Skeletal muscle tissue (tissue), 4 donors: ENCODE data around the gene THRAP3. TPM values are rescaled to one million over a fixed set of nuclear protein-coding genes. Genes with fewer than 3 reads are reported as not detected.
"Not testable (repeated sequence)": the region's sequence is repeated elsewhere in the genome, so short reads cannot be mapped to it uniquely, and the experiment has no call there.

Source experiments
- H3K27ac ChIP-seq: one replicate; pipeline ENCODE4 v1.7.0; 2013; ENCODE audit warnings: mild to moderate bottlenecking, low read depth, low read length, inconsistent platforms
- H3K27me3 ChIP-seq, 3 donors: one replicate each; pipeline ENCODE4 v1.7.0; 2013; ENCODE audit warnings: low read length in 3 of 3; ENCODE audit not compliant: control insufficient read depth in 3 of 3, insufficient read depth in 3 of 3
- H3K36me3 ChIP-seq, 3 donors: one replicate each; pipeline ENCODE4 v1.7.0; 2013; ENCODE audit warnings: low read length in 3 of 3; ENCODE audit not compliant: control insufficient read depth in 3 of 3, insufficient read depth in 3 of 3
- H3K4me1 ChIP-seq, 3 donors: one replicate each; pipeline ENCODE4 v1.7.0; 2013; ENCODE audit warnings: low read length in 3 of 3, mild to moderate bottlenecking in 3 of 3; ENCODE audit not compliant: control insufficient read depth in 3 of 3, insufficient read depth in 3 of 3
- H3K4me3 ChIP-seq, 3 donors: one replicate each; pipeline ENCODE4 v1.7.0; 2013; ENCODE audit warnings: low read length in 3 of 3
- H3K9ac ChIP-seq, 3 donors: one replicate each; pipeline ENCODE4 v1.7.0; 2013; ENCODE audit warnings: low read length in 3 of 3, mild to moderate bottlenecking in 3 of 3, moderate library complexity in 2 of 3, low read depth in 1 of 3
- H3K9me3 ChIP-seq, 3 donors: one replicate each; pipeline ENCODE4 v1.7.0; 2013; ENCODE audit warnings: low read length in 3 of 3; ENCODE audit not compliant: control insufficient read depth in 3 of 3
- total RNA-seq: library from RNA; depleted of rRNA; stranded (reverse); fragments of >200 nt; gene quantifications from one replicate; pipeline ENCODE4 v1.2.3, GENCODE V29; 2014
- donor health status: Osteomylitis.

THRAP3 gene
- total RNA-seq, 1 donor from 2014 or later = 51.7 TPM

- peaks cover 15 to 36% (median 17%) of the 10 kb centered on the region in 3 donors for H3K4me1 ChIP-seq
- H3K9ac ChIP-seq = no peak overlapping the region
- H3K4me3 ChIP-seq = no peak overlapping the region
- H3K9me3 ChIP-seq = no peaks in the 10 kb centered on the region
- no peak overlapping the region for H3K27ac ChIP-seq
- no peaks in the 10 kb centered on the region for H3K36me3 ChIP-seq
- no peaks in the 10 kb centered on the region for H3K27me3 ChIP-seq
Observed at GRCh38 chr1:36206323-36206858, 17.9 kb upstream of the THRAP3 start.

DNA sequence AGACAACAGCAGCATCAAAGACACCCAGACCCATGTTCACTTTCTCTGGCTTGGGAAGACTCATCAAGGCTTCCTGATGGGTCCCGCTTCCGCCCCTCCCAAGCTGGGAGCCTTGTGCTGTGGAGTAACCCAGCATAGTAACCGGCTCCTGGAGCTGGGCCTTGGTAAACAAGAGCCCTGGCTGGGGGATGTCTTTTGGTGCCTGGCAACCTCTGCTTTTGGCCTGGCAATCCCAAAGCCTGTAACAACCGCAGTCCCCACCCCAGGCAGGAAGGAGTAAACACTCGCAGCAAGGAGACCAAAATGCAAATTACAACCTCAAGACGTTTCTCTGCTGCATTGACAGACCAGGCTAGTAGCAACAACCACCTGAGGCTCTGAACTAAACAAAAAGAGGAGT, 16.9 kb upstream of the THRAP3 start:
- Histone ChIP-seq H3K4me3 (peak overlapping the region in 1 of 3 donors; percentile 35), H3K9me3 (no peaks in the 10 kb centered on the region), H3K4me1 (peaks cover 15 to 36% (median 17%) of the 10 kb centered on the region in 3 donors), H3K36me3 (no peaks in the 10 kb centered on the region), H3K27me3 (no peaks in the 10 kb centered on the region), H3K27ac (peak overlapping the region; percentile 10), H3K9ac (peak overlapping the region in 2 of 3 donors; percentile 16 to 33)

- Histone ChIP-seq H3K27me3 (no peaks in the 10 kb centered on the region), H3K36me3 (no peaks in the 10 kb centered on the region), H3K9me3 (no peaks in the 10 kb centered on the region), H3K27ac (peak overlapping the region; percentile 19), H3K4me3 (no peak overlapping the region), H3K9ac (no peak overlapping the region), H3K4me1 (peaks cover 10 to 29% (median 11%) of the 10 kb centered on the region in 3 donors)
Observed at GRCh38 chr1:36208978-36209703, 15.1 kb upstream of the THRAP3 start.

DNA sequence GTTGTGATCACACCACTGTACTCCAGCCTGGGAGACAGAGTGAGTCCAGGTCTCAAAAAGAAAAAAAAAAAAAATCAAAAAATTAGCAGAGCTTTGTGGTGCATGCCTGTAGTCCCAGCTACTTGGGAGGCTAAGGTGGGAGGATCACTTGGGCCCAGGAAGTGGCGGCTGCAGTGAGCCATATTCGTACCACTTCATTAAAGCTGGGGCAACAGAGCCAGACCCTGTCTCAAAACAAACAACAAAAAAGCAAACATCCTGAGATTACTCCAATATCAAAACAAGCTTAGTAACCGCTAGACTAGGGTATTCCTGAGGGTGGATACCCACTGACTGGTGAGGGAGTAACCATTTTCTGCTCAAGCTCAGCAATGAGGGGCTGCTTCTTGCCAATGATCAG, 12.9 kb upstream of the THRAP3 start:
- Histone ChIP-seq H3K27me3 (no peaks in the 10 kb centered on the region), H3K9me3 (no peaks in the 10 kb centered on the region), H3K27ac (no peak overlapping the region), H3K4me3 (no peak overlapping the region), H3K36me3 (no peaks in the 10 kb centered on the region), H3K4me1 (peaks cover 4 to 16% (median 7%) of the 10 kb centered on the region in 3 donors), H3K9ac (no peak overlapping the region)

DNA sequence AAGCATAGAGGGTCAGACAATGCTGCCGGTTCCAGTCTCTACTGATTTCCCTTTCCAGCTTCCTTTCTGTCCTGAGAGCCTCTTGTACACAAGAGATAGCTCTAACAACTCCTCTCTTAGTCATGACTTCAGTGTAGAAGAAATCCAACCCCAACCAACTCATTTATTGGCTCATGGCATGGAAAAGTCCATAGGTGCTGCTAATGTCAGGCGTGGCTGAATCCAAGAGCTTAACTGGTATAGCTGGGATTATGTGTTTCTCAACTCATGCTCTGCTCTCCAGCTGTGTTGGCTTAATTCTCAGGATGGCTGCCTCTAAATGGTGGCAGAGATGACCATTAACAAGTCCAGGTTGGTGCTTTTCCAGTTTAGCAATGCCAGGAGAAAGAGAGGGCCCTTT, 12.4 kb upstream of the THRAP3 start:
- Histone ChIP-seq H3K4me1 (peaks cover 4 to 16% (median 7%) of the 10 kb centered on the region in 3 donors), H3K9me3 (no peaks in the 10 kb centered on the region), H3K27me3 (no peaks in the 10 kb centered on the region), H3K27ac (no peak overlapping the region), H3K36me3 (no peaks in the 10 kb centered on the region), H3K4me3 (no peak overlapping the region), H3K9ac (no peak overlapping the region)

GRCh38 chr1:36212782-36213181, 11.5 kb upstream of the THRAP3 start:
- no peaks in the 10 kb centered on the region for H3K9me3 ChIP-seq
- H3K27ac ChIP-seq = no peak overlapping the region
- no peaks in the 10 kb centered on the region for H3K36me3 ChIP-seq
- no peak overlapping the region for H3K9ac ChIP-seq
- peaks cover 0 to 14% (median 2%) of the 10 kb centered on the region in 3 donors for H3K4me1 ChIP-seq
- H3K27me3 ChIP-seq = no peaks in the 10 kb centered on the region
- no peak overlapping the region for H3K4me3 ChIP-seq

- Histone ChIP-seq H3K4me1 (peaks cover 0 to 3% (median 0%) of the 10 kb centered on the region in 3 donors), H3K36me3 (no peaks in the 10 kb centered on the region), H3K4me3 (no peak overlapping the region), H3K9me3 (no peaks in the 10 kb centered on the region), H3K9ac (peak overlapping the region in 1 of 3 donors; percentile 16), H3K27ac (no peak overlapping the region), H3K27me3 (no peaks in the 10 kb centered on the region)
Observed at GRCh38 chr1:36217670-36218069, 6.6 kb upstream of the THRAP3 start.

- peaks cover 13 to 25% (median 22%) of the 10 kb centered on the region in 3 donors for H3K4me1 ChIP-seq
- not testable (repeated sequence) for H3K9ac ChIP-seq, H3K36me3 ChIP-seq, H3K27me3 ChIP-seq, H3K9me3 ChIP-seq, H3K4me3 ChIP-seq, H3K27ac ChIP-seq
Observed at GRCh38 chr1:36221901-36222300, 2.3 kb upstream of the THRAP3 start.

DNA sequence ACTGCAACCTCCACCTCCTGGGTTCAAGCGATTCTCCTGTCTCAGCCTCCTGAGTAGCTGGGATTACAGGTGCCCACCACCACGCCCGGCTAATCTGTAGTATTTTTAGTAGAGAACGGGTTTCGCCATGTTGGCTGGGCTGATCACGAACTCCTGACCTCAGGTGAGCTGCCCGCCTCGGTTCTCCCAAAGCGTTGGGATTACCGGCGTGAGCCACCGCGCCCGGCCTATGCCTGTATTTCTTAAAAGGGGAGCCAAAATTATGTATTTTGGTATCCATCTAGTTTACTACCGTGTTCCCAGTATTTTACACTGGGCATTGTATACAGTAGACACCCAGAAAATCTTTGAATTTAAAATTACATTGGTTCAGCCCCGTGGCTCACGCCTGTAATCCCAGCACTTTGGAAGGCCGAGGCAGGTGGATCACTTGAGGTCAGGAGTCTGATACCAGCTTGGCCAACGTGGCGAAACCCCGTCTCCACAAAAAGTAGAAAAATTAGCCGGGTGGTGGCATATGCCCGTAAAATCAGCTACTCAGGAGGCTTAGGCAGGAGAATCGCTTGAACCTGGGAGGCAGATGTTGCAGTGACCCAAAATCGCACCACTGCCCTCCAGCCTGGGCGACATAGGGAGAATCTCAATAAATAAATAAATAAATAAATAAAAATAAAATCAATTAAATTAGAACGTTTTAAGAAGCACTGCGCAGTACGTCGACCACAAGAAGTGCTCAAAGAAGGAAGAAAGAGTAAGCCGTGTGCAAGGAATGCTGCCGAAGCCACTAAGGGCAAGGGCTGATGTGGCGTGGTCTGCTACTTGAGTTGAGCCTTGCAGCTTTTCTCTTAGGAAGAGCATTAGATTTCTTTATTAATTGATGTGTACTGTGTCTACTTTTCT, 1.5 kb upstream of the THRAP3 start:
- no peaks in the 10 kb centered on the region for H3K27me3 ChIP-seq
- H3K4me1 ChIP-seq = peaks cover 17 to 30% (median 23%) of the 10 kb centered on the region in 3 donors
- peak overlapping the region; percentile 98 for H3K27ac ChIP-seq
- peaks cover 0 to 2% (median 2%) of the 10 kb centered on the region in 3 donors for H3K36me3 ChIP-seq
- no peaks in the 10 kb centered on the region for H3K9me3 ChIP-seq
- H3K9ac ChIP-seq = peak overlapping the region; percentile 89 to 99 (median 96)
- peak overlapping the region; percentile 85 to 96 (median 95) for H3K4me3 ChIP-seq
